ENCODE data around the gene KIF3C. TPM values are rescaled to one million over a fixed set of nuclear protein-coding genes. Genes with fewer than 3 reads are reported as not detected.
"Not testable (repeated sequence)": the region's sequence is repeated elsewhere in the genome, so short reads cannot be mapped to it uniquely, and the experiment has no call there.

Gene KIF3C
- total RNA-seq, 1 donor from 2014 or later, result 78.1 TPM

GRCh38 chr2:25912851-25913695 is 69.2 kb downstream of the KIF3C start:
- no peak overlapping the region for H3K4me3 Mint-ChIP-seq (ENCODE audit: unreplicated experiment)
- no peaks in the 10 kb centered on the region for H3K36me3 Mint-ChIP-seq (ENCODE audit: low read depth, unreplicated experiment)
- no peak for TF ChIP-seq CTCF (IDR thresholded peaks at IDR 0.05; ENCODE audit: unreplicated experiment)
- H3K27ac Mint-ChIP-seq (ENCODE audit: unreplicated experiment), result no peak overlapping the region
- H3K9me3 Mint-ChIP-seq (ENCODE audit: unreplicated experiment), result no peaks in the 10 kb centered on the region
- no peak for DNase-seq (ENCODE audit: low spot score)
- peaks cover 3% of the 10 kb centered on the region for H3K27me3 Mint-ChIP-seq (ENCODE audit: unreplicated experiment)
- peaks cover 3% of the 10 kb centered on the region for H3K4me1 Mint-ChIP-seq (ENCODE audit: unreplicated experiment)

GRCh38 chr2:25909574-25909973 is 72.7 kb downstream of the KIF3C start:
- not testable (repeated sequence) for H3K4me3 Mint-ChIP-seq (ENCODE audit: unreplicated experiment); DNase-seq (ENCODE audit: low spot score); H3K4me1 Mint-ChIP-seq (ENCODE audit: unreplicated experiment); H3K27me3 Mint-ChIP-seq (ENCODE audit: unreplicated experiment); H3K9me3 Mint-ChIP-seq (ENCODE audit: unreplicated experiment); H3K27ac Mint-ChIP-seq (ENCODE audit: unreplicated experiment); H3K36me3 Mint-ChIP-seq (ENCODE audit: low read depth, unreplicated experiment)

- no peaks in the 10 kb centered on the region for H3K9me3 Mint-ChIP-seq (ENCODE audit: unreplicated experiment)
- H3K4me1 Mint-ChIP-seq (ENCODE audit: unreplicated experiment), result no peaks in the 10 kb centered on the region
- H3K27ac Mint-ChIP-seq (ENCODE audit: unreplicated experiment), result no peak overlapping the region
- H3K4me3 Mint-ChIP-seq (ENCODE audit: unreplicated experiment), result no peak overlapping the region
- H3K36me3 Mint-ChIP-seq (ENCODE audit: low read depth, unreplicated experiment), result no peaks in the 10 kb centered on the region
- no peaks in the 10 kb centered on the region for H3K27me3 Mint-ChIP-seq (ENCODE audit: unreplicated experiment)
- TF ChIP-seq CTCF (IDR thresholded peaks at IDR 0.05; ENCODE audit: unreplicated experiment), result no peak
- no peak for DNase-seq (ENCODE audit: low spot score)
Observed at GRCh38 chr2:25905126-25905525, 77.2 kb downstream of the KIF3C start.

GRCh38 chr2:25903216-25903776 is 79.0 kb downstream of the KIF3C start:
- Mint-ChIP-seq H3K9me3 (ENCODE audit: unreplicated experiment) (no peaks in the 10 kb centered on the region), H3K36me3 (ENCODE audit: low read depth, unreplicated experiment) (no peaks in the 10 kb centered on the region), H3K27me3 (ENCODE audit: unreplicated experiment) (no peaks in the 10 kb centered on the region), H3K4me3 (ENCODE audit: unreplicated experiment) (no peak overlapping the region), H3K27ac (ENCODE audit: unreplicated experiment) (no peak overlapping the region), H3K4me1 (ENCODE audit: unreplicated experiment) (no peaks in the 10 kb centered on the region)
- DNase-seq (ENCODE audit: low spot score), result no peak
- no peak for TF ChIP-seq CTCF (IDR thresholded peaks at IDR 0.05; ENCODE audit: unreplicated experiment)

GRCh38 chr2:25899404-25899970 is 82.8 kb downstream of the KIF3C start:
- H3K4me3 Mint-ChIP-seq (ENCODE audit: unreplicated experiment), result no peak overlapping the region
- DNase-seq (ENCODE audit: low spot score), result no peak
- peaks cover 2% of the 10 kb centered on the region for H3K4me1 Mint-ChIP-seq (ENCODE audit: unreplicated experiment)
- no peaks in the 10 kb centered on the region for H3K9me3 Mint-ChIP-seq (ENCODE audit: unreplicated experiment)
- no peak overlapping the region for H3K27ac Mint-ChIP-seq (ENCODE audit: unreplicated experiment)
- H3K27me3 Mint-ChIP-seq (ENCODE audit: unreplicated experiment), result no peaks in the 10 kb centered on the region
- H3K36me3 Mint-ChIP-seq (ENCODE audit: low read depth, unreplicated experiment), result no peaks in the 10 kb centered on the region
- no peak for TF ChIP-seq CTCF (IDR thresholded peaks at IDR 0.05; ENCODE audit: unreplicated experiment)
